HG03565 (cell line): ENCODE data around the gene CPNE2.

ENCODE experiments used
- ATAC-seq: cut with Tn5 transposase; IDR thresholded peaks from one replicate; pipeline ENCODE4 v1.9.1; 2021; ENCODE audit warnings: mild to moderate bottlenecking, moderate library complexity; ENCODE audit not compliant: unreplicated experiment

The CPNE2 gene

DNA sequence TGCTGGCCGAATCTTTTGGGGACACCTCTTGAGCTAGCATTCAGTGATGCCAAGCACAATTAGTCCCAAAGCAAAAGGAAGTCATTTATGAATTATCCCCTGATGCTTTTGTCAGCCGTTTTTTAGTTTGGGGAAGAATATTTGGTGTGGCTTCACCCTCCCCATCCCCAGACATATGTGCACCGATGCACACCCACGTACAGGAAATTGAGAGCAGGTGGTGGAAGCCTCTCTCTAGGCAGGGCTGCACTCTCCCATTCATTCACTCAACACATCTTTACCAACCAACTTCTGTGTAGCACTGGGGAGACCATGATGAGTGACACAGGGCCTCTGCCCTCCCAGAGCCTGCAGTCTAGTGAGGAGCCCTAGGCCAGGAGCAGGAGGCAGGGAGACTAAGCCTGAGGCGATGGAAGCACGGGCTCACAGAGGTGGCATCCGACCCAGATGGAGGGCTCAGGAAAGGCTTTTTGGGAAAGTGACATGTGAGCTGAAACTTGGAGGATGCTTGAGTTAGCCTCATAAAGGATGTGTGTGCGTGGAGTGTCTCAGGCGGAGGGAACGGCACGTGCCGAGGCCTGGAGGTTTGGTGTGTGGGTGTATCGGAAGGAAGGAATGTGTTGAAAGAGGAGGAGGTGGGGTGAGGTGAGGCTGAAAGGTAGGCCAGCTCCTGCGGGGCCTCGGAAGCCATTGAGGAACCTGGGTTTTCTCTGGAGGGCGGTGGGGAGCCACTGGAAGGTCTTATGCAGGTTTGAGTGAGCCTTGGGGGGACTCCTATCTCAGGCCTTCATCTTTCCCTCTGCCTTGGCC lies 49.6 kb downstream of the CPNE2 start:
- ATAC-seq: no peak

DNA sequence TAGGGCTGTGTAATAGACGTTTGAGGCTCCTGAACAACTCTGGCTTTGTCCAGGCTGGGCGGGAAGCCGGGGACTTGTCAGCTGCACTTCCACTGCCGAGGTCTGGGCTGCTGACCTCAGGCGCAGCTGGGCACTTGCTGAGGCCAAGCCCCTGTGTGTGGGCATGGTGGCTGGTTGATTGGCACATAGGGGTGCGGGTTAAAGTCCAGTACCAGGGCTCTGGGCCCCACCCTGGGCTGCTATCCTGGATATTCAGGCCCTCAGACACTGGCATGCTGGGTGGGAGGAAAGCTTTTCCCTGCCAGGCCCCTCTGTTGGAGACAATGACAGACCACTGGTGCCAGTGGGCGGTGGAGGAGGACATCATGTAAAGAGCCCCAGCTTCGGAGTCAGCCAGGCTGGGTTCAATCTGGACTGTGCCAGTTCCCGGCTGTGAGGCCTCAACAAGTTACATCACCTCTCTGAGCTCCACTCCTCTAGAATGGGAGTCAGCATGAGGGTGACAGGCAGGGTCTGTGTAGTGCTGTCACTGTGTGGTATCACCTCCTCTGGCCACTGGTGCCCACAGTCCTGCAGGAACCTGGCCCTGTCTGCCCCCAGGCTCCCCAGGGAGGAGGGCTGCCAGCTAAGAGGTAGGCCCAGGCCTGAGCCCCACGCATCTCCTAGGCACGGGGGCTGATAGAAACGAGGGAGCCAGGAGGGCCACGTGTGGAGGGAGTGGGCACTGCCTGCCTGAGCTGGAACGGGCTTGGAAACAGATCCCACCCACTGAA lies 51.0 kb downstream of the CPNE2 start:
- ATAC-seq: no peak

DNA sequence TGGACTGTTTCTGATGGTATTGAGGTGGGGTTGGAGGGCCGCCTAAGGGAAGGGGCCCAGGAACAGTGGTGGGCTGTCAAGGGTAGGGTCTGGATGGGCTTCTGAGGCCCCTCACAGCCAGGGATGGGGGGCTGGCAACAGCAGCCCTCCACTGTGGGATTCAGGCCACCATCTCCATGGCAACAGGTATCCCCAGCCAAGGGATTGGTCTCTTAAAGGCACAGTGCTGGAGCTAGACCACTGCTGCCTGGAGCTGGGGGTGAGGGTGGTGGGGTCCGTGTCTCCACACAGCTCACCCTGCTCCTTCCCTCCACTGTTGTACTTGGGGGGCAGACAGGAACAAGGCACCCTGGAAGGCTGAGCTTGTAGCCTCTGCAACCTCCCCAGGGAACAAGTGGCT lies 51.6 kb downstream of the CPNE2 start:
- no peak for ATAC-seq

DNA sequence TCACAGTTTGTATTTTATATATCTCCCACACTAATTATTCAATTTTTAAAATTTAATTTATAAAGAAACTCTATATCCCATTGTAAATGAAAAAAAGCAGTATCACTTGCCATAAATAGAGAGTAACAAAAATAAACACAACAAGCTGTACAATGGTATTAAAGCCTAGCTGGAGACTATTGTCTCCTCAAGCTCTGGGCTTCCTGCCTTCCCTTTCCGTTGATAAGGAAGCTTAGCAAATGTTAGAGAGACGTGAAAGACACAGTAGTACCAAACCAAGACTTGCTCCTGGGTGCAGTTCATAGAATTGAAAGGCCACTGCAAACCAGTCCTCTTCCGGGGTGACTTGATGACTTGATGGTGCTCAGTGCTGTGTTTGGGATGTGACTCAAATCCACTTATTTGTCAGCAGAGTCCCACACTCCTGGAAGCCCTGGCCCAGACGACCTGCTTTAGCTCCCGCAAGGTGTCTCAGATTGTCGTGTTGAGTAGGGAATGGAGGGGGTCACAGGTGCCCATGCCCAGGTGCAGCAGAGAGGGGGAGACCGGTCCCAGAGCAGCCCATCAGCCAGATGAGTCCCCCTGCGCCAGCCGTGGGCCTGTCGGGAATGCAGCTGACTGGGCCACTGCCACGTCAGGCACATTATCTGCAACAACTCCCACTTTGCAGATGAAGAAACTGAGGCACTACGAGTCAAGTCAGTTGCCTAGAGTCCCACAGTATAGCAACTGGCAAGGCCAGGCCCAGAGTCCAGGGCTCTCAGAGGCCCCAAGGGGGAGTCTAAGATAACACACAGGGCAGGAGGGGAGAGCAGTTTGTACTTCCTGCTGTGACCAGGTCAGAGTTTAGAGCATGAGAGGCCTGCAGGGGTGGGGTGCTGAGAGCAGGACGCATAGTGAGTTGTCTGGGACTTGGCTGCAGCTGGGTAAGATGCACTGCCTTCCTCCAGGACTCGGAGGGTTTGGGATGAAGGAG lies 53.0 kb downstream of the CPNE2 start:
- ATAC-seq: no peak

DNA sequence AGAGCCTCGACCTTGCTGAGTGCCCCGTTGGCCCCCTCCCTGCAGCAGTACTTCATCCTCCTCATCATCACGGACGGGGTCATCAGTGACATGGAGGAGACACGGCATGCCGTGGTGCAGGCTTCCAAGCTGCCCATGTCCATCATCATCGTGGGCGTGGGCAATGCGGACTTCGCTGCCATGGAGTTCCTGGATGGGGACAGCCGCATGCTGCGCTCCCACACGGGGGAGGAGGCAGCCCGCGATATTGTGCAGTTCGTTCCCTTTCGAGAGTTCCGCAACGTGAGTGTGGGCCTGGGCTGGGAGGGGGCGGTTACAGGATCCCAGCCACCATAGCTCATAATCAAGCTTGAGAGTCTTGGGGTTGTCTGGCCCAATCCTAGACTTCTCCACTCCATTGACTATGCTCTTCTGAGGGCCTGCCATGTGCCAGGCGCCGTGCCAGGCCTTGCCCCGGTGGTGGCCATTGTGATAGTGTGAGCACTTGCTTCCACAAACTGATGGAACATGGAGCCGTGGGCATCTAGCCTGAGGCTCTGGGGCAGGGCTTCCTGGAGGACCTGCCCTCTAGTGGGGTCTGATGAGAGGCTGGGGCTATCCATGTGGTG lies 53.8 kb downstream of the CPNE2 start:
- ATAC-seq: no peak

DNA sequence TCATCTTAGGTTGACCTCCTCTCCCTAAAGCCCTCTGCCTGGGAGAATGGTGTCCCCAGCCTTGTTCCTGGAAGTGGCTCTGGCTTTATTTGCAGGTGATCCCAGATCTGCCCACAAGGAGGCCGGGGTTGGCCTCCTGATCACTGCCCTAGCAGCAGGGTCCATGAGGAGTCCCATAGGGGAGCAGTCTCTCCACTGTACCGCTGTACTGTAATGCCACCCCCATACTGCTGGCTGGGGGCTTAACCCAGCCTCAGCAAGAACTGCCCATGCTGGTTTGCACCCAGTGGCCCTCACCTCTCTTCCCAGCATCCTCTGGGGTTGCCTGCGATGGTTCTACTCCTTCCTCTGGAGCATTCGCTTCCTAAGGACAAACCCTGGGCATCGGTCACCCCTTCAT lies 54.4 kb downstream of the CPNE2 start:
- ATAC-seq: no peak

DNA sequence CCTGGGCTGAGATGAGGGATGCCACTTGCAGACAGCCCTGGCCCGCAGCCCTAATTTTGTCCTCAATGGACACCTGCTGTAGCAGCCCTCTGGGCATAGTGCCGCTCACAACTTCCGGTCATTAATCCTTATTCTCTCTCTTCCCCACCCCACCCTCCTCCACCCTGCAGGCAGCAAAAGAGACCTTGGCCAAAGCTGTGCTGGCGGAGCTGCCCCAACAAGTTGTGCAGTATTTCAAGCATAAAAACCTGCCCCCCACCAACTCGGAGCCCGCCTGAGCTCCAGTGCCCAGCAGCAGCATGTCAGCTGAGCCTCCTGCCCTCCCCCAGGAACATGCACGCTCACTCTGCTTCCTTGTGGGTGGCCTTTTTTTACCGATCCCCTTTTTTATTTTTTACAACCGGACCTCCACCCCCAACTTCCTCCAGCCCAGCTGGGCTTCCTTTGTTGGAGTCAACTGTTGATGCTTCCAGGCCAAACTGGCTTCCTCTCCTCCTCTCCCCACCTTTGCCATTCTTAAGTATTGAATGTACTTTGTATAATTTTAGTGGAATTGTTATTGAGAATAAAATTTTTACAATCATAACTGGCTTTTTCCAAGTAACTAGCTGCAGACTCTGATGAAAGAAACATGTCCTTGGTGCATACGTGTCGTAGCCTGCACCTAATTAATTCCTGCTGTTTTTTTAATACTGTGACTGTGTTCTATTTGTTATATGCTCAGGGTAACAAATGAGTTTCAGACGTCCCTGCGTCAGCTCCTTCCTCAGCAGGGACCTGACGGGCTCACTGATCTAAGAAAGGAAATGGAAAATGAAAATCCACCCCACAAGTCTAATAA lies 55.2 kb downstream of the CPNE2 start:
- no peak for ATAC-seq

DNA sequence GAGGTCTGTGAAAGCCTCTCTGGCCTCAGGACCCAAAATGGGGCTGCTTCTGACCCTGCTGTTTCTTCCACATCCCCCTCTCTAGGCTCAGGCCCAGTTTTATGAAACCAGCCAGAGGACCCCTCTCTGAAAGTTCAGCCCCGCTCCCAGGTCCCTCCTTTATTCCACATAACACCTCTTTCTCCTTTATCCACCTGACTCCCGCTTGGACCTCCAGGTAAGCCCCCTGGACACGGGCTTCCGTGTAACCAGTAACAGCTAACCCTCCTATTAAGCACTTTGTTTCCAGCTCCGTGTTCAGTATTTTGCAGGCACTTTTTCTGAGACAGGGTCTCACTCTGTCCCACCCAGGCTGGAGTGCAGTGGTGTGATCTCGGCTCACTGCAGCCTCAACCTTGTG lies 56.1 kb downstream of the CPNE2 start:
- ATAC-seq: no peak

DNA sequence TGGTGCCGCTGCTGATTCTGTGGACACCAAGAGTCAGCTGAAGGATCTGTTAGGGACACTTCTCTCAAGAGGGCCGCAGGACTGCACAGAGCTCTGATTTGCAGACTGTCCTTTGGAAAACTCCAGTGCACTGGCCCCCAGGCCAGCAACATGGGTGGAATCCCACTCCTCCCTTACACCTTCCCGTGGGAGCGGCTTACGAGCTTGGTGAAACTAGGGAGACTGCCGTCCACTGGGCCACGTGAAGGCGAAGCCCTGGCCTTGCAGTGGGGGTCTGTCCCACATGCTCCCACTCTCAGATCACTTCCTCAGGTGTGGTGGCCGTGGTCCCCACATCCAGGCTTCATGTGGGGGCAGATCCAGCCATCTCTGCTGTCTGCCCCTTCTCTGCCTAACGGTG lies 57.0 kb downstream of the CPNE2 start:
- ATAC-seq: no peak

DNA sequence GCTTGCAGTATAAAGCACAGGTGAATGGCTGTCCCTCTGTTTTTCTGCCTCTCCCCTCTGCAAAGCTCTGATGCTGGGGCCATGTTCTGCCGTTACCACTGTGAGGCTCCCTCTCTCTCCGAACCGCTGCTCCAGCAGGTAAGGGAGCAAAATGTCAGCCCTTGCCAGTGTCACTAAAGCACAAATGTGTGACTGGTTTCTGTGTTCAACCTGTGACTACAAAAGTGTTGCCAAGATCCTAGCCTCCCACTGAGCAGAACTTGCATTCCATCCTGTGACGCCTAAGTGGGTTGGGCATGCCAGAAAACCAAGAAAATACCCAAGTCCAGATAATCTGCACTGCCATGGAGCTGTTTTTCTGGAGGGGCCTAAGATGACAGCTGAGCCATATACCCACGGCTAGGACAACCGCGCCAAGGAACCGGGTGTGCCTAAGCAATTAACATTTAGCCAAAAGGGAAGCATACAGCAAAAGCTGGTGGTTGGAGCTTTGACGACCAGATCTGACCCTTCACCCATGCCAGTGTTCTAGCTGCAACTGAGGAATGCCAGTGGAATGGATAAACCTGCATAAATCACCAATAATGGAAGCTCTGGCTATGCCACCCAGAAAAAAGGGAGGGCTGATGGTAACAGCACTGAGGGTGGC lies 58.4 kb downstream of the CPNE2 start:
- ATAC-seq: no peak

DNA sequence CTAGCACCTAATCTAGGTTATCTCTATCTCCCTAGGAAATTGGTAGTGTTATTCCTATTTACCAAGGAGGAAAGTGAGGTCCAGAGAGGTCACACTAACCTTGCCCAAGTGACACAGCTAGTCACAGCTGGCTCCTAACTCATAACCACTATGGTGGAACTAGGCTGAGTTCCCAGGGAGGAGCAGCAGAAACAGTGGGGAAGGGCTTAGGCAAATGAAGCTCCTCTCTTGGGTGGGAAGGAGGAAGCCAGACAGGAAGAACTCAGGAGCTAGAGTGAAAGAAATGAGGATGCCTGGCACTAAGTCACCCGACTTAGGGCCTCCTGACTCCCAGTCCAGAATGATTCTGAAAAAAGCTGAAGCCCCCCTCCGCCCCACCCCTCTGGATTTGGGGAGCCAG lies 59.0 kb downstream of the CPNE2 start:
- no peak for ATAC-seq

DNA sequence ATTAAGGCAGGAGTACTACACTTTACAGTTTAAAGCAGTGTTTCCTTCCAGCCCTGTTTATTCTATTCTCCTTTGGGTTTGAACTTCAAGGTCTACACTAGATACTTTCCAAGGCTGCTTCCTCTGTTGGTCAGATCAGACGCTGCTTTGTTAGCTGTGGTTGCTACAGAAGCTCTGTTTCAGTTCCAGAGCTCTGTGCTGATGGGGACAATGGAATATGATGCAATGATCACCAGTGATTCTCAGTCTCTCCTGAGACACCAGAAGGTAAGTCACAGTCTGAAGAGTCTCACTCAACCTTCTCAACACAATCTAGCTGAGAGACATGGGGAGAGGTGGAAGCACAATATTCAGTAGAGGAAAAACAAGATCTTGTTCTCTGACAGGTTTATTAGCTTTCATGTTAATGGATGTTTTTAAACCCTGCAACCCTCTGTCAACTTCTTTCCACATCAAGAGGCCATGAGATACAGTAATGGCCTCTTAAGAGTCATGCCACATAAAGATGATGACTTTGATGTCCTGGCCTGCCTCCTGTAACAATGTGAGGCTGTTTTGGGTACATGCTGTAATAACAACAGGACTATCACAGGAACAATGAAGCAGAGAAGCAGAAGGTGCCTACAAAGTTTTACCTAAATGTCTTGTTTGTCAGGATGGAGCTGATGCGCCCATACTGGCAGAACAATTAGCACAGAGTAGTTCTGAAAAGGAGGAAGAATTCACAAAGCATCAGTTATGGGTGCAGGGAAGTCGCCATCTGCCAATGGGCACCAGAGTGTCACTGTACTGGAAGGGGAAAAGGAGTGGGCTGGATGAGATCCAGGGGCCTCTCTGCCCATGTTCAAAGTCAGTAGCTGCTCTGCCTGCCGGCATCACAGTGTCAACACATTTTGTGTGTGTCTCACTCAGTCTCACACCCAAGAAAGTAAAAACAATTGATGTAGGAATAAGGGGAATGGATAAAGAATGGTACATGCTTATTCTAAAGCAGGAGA lies 60.0 kb downstream of the CPNE2 start:
- no peak for ATAC-seq

DNA sequence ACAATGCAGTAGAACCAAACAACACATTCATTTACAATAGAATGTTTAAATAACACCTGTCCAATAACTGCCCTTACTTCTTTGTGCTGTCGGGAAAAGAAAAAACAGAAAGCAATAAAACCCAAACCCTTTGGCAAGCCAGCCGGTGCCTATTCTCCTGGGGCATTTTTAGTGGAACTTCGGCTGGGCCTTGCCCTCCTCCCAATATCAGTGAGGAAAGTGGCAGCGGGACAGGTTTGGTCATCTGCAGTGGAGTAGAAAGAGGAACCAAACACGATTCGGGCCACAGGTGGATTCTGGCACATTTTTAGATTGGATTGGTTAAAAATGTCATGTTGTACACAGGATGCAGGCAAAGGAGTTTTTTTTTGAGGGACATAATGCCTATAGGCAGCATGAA lies 61.5 kb downstream of the CPNE2 start:
- no peak for ATAC-seq

DNA sequence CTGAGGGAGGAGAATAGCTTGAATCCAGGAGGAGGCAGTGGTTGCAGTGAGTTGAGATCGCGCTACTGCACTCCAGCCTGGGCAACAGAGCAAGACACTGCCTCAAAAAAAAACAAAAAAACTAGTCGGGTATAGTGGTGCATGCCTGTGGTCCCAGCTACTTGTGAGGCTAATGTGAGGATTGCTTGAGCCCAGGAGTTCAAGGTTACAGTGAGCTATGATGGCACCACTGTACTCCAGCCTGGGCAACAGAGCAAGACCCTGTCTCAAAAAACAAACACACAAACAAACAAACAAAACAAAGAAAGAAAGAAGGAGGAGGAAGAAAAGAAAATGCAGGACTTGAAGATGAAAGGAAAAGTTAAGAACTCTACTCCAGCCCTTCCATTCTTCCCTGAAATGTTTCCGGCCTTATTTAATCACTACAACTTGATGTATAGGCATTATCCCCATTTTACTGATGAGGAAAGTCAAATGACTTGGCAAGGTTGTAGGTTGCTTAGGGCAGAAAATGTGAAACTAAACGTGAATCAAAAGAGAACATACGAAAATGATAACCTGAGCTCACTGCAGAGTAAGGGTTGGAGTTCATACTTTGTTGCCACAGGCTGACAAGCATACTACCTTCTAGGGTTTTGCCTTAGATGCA lies 63.4 kb downstream of the CPNE2 start:
- no peak for ATAC-seq

DNA sequence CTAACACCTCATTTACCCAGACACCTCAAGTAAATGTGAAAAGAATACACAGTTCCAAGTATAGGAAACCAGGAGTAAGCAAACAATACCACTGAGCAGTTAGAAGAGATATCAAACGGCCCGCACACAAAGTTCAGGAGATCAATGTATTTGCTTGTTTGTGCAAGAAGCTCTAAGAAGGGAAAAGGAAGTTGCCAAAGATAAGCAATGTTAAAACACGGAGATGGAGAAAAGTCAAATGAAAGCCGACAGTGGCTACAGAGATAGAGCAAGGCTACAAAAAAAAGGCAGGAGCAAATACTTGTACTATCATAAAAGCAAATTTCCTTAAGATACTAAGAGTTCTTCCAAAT lies 63.9 kb downstream of the CPNE2 start:
- ATAC-seq: no peak

DNA sequence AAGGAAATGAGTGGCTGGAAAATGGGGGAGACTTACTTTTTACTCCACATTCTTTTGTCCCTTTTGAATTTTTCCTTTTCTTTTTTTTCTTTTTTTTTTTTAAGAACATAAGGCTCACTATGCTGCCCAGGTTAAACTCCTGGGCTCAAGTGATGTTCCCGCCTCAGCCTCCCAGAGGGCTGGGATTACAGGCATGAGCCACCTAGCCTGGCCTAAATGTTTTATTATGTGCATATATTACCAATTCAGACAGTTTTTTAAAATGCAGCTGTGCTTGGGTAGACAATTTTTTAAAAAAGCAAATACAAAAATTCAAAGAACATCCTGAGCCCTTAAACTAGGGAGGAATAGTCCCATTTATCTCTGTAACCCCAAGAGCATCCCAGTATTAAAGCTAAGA lies 65.2 kb downstream of the CPNE2 start:
- ATAC-seq: no peak

DNA sequence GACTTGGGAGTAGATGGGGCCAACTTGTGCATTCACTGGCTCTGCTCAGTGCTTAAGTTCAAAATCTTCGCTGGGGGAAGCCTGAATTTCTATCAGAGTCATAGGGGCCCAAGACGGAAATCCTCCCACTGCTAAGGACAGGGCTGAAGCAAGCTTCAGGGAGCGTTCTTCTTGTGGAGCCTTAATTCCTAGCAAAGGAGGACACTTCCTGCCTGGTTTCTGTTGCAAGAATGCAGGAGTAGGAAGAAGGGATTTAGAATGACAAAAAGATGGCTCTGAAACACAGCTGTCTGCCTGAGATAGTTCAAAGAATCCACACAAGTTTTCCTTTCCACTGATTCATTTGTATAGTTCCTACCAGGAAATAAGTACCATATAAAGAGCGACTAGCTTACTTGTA lies 67.1 kb downstream of the CPNE2 start:
- no peak for ATAC-seq

DNA sequence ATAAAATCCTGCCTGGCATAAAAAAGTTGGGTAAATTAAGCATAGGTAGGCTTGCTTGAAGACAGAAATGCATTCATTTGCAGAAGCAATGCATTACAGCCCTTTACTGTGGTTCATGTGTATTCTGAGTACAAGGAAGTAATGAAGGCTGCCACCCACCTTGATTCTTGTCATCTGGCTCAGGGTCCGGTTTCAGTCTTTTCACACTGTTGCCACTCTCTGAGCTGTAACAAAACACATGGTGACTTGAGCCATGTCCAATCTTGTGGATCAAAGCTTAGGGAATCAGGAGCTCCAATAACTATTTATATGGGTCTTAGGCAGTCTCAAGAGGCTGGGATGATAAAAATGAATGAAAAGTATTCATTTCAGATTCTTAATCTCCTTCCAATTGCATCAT lies 71.5 kb downstream of the CPNE2 start:
- no peak for ATAC-seq
